ENCODE results near the gene NRG3. TPM values are rescaled to one million over a fixed set of nuclear protein-coding genes. Genes with fewer than 3 reads are reported as not detected.
"Not testable (repeated sequence)": the region's sequence is repeated elsewhere in the genome, so short reads cannot be mapped to it uniquely, and the experiment has no call there.

NRG3 gene
- polyA plus RNA-seq, 1 donor = 18.0 TPM

DNA sequence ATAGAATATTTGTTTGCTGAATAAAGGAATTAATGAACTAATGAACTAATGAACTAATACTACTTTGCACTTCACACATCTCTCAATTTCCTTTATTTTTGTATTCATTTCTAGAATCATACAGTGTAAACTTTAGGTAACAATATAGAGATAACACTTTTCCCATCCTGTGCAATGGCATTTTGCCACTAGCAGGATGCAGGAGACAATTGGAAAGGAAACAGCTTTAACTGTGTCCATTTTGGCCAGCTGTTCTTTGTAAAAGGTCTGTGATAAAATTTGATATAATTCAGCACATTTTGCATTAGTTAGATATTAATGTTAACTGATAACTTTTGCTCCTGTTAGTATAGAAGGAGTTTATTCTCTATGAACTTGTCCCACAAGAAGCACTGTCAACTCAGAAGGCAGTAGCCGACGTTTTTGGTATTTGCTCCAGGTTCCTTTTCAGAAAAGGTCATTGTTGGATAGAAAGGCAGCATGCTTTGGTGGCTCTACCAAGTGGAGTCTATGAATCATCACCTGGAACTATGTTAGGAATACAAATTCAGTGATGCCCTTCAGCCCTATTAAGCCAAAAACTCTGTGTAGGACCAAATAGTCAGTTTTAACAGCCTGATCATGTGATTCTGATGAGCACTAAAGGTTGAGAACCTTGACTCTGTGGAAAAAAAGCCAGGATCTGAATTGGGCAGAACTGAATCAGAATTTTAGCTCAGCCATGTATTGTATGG is 86.6 kb downstream of the NRG3 start:
- DNase-seq = no peak

- DNase-seq = no peak
Observed at GRCh38 chr10:81963606-81964005, 88.6 kb downstream of the NRG3 start.

DNA sequence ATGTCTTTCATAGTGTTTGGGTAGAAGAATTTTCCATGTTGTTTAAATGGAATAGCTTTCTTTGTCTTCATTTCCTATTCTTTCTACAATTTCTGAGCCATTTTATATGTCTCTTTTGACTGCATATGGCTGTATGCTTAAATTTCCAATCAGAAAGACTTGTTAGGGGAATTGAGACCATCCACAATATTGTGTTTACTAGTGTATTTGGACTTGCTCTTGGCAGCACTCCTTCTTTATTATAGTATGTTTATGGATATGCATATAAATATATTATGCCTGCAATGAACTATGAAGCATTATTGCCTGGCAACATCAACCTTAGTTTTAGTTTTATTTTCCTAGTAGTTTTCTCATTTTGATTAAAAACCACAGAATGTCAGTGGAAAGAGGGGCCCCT is 92.7 kb downstream of the NRG3 start:
- DNase-seq = no peak

GRCh38 chr10:81969136-81969535 is 94.1 kb downstream of the NRG3 start:
- DNase-seq = no peak

- DNase-seq = peak; percentile 50
Observed at GRCh38 chr10:81978238-81978637, 103.2 kb downstream of the NRG3 start.

DNA sequence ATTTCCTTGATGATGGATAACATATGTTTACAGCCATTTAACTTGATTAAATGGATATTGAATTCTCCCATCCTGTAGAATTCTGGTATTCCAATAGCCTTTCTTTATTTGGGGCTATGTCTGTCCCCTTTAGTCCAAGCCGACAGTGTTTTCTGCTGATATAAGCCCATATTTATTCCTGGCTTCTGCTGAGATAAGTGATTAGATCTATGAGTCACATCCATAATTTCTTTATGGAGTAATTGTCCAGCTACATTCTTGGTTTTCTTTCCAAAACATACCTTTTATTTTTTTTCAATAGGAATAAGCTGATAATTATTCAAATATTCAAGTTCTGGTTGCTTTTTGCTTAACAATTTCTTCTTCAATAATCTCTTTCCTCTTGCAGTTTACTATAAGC is 106.7 kb downstream of the NRG3 start:
- DNase-seq = no peak

DNA sequence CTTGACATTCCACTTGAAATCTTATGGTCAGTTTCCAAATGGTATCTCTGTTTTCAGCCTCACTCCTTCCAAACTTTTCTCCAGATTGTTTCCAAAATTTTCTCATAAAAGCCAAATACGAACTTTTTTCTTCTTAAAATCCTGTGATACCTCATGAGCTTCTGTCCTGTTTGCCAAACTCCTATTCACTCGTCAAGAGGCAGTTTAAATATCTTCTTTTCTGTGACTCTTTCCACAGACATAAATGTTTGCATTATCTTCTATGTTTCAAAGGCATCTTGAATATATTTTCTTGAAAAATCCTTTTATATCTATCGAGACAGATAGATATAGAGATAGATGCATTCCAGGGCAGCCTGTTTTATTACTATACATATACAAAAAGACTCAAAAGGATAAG is 109.4 kb downstream of the NRG3 start:
- no peak for DNase-seq

- DNase-seq = no peak
Observed at GRCh38 chr10:81995254-81995653, 120.3 kb downstream of the NRG3 start.

DNA sequence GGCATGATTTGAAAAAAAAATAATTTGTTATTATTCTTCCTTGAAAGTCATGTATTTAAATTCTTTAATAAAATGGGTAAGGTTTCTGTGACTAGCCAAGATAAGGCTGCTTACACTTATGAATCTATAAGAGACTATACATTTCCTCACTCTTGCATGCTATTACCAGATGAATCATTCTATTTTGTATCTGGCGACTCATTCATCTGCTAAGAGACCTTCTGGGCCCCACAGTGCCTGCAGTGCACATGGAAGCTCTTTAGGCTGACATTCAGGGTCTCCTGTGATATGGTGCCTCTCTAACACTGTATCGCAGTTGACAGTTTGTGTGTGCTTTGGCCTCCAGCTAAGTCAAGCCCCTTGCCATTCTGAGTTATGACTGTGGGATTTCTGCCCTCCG is 121.9 kb downstream of the NRG3 start:
- DNase-seq = no peak

GRCh38 chr10:82020999-82021398 is 146.0 kb downstream of the NRG3 start:
- no peak for DNase-seq

GRCh38 chr10:82027711-82028110 is 152.7 kb downstream of the NRG3 start:
- no peak for DNase-seq

DNA sequence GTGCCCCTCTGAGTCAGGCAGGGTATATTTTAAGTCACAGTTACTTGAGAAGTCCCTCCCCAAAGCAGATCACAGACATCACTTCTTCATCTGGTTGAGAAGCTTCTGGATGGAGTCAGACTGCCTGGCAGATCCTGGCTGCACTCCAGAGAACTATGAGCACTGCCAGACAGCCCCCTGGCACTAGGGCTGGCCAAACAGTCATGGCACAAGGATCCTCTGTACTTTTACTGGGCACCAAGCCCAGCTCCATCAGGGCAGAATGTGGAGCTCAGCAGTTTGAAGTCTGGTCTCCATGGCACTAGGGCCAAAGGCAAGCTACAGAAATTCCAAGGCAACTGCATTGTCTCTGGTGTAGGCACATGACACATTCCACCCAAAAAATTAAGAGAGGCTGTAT is 162.1 kb downstream of the NRG3 start:
- DNase-seq = no peak

DNA sequence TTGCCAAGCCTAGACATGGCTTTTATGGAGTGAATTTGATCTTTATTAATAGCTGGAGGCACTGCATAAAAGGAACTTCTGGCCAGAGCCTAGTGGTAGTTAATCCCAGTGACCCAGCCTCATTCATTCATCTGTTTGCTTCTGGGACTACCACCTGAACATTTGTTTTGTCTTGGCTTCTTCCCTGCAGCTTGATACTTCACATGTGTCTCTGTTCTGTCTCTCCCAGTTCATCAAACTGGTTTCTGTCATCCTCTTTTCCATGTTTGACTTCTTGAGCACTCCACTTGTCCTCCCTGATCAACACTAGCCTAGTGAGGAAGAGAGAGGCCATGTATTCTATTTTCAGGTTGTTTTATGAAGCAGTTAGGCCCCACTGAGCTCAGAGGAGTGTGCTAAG is 163.6 kb downstream of the NRG3 start:
- DNase-seq = no peak

DNA sequence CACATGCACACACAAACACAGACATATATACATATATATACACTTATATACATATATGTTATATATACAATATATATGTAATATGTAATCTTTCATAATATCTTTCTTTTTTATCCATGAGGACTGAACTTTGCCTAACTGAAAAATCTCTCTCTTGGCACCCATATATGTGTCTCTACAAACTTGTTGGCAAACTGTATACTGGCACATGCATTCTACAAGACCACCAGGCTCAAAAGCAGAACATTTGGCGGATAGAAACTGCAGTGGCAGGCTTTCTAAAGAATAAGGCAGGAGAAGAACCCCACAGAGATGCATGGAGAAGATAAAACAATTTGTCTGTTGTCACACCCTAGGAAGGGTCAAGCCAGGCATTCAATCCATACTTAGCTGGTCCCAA is 165.3 kb downstream of the NRG3 start:
- DNase-seq = no peak

- no peak for DNase-seq
Observed at GRCh38 chr10:82041018-82041417, 166.0 kb downstream of the NRG3 start.

DNA sequence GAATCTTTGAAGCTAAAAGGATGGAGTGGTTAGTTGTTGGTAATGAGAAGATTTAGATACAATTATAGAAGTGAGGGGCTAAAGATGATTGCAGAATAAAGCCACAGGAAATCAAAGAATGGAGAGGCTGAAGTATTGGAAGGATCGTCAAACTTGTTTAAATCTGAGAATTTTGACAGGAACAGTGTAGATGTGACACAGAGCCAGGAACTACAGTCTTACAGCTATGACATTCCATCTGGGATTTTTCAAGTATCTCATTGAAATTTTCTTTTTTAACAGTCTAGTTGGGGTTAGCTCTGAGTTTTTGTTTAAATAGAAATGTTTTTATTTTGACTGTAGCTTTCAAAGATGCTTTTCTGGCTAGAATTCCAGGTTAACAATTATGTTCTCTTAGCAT is 181.4 kb downstream of the NRG3 start:
- no peak for DNase-seq

DNA sequence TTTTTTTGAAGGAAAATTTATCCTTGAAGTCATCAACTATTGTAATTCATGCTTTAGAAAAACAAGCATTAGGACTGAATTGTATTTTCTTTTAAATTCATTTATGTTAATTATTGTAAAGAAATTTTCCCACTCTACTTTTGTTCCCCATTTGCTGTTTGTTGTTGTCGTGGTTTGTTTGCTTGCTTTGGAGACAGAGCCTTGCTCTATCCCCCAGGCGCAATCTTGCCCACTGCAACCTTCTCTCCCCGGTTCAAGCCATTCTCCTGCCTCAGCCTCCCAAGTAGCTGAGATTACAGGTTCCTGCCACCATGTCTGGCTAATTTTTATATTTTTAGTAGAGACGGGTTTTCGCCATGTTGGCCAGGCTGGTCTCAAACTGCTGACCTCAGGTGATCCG is 192.2 kb downstream of the NRG3 start:
- not testable (repeated sequence) for DNase-seq

DNA sequence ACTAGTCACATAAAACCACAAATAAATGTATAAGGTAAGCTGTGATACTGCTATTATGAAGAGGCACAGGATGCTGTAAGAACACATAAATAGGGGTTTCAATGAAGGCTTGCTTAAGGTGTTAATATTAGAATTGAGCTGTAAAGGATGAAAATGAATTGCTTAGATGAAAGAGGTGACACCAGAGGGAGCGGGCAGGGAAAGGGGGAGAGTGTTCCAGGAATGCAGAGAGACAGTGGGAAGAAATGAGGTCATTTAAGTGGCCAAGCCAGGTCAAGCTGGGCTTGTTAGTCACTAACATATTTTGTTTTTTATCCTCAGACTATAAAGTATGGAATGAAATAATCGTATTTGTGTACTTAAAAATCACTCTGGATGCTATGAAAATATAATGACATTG is 193.5 kb downstream of the NRG3 start:
- DNase-seq = no peak

DNA sequence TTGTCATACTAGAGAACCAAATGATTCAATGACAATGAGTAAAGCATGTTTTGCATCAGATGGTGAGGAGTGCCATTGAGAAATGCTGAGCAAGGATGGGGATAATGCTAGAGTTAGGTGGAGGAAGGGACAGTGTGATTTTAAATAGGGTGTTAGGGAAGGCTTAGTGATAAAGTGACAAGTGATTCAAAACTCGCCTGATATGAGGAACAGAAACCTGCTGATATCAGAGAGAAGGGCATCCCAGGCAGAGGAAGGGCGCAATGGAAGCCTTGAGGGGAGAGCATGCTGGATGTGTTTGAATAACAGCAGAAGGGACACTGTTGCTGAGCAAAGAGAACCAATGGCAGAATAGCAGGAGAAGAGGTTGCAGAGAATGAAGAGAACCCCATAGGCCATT is 196.2 kb downstream of the NRG3 start:
- no peak for DNase-seq

GRCh38 chr10:82072124-82072523 is 197.1 kb downstream of the NRG3 start:
- no peak for DNase-seq

DNA sequence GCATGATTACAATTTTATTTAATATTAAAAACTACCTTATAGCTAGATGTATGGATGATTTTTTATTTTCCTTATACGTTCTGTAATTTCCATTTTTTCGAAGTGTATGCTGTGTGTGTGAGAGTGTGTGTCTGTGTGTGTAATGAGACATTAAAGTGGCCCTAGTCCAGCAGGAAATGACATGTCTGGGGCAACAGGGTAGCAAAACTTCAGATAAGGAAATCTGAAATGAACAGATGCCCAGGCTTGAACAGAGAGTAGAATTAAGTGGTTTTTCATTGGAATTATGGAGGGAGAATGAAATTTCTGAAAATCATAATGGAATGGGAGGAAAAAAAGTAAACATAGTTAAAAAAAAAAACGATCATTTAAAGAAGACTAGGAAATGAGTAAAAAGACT is 200.6 kb downstream of the NRG3 start:
- no peak for DNase-seq

GRCh38 chr10:82084496-82084895 is 209.5 kb downstream of the NRG3 start:
- no peak for DNase-seq

DNA sequence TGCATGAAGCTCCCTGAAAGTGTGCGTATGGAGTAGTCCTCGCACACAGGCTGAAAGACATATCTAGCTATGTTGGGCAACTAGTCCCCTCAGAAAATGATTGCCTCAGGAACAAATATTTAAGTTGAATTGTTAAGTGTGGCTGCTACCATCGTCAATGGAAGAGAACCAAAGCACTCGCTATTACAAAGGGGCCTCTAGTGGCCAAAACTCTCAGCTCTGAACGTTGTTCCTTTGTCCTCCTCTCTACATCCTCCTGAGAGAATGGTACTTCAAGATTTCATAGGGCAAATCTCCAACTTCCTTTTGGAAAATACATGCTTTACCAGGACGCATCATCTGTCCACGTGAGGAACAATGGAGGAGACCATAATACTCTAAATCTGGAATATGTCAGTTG is 209.9 kb downstream of the NRG3 start:
- no peak for DNase-seq

DNA sequence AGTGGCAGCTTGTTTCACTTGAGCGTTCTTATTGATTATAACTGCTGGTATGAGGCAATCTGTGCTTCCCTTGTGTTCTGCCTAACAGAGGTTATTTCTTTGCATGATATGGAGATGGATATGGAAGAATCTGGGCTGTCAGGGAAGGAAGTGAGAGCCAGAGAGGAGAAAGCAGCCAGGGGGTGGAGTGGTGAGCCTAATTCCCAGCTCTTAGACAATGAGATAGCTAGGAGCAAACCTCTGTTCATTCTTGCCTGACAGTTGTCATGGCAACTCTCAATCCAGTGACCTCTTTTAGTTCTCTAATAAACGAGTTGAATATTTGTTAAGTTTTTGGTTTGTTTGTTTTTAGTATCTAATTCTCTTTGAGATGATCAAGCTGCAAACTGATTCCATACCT is 214.3 kb downstream of the NRG3 start:
- DNase-seq = peak; percentile 12

DNA sequence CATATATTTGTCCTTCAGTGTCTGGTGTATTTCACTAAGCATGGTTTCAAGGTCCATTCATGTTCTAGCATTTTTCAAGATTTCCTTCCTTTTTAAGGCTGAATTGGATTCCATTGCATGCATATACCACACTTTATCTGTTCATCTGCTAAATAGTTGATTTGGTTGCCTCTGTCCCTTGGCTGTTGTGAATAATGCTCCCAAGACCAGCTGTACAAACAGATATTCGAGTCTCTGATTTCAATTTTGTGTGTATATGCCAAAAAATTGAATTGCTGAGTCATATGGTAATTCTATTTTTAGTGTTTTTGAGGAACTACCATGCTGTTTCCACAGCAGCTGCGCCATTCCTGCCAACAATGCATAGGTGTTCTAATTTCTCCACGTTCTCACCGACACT is 216.4 kb downstream of the NRG3 start:
- no peak for DNase-seq

Measured in left kidney (tissue), 2 donors.